OCI-M1 (cell line): ENCODE measurements around the gene MSRB3.
"Not testable (repeated sequence)": the region's sequence is repeated elsewhere in the genome, so short reads cannot be mapped to it uniquely, and the experiment has no call there.

ENCODE experiments used
- DNase-seq: peaks from one replicate; lab custom pipeline; 2025; lab: John Stamatoyannopoulos, UW

MSRB3 gene

DNA sequence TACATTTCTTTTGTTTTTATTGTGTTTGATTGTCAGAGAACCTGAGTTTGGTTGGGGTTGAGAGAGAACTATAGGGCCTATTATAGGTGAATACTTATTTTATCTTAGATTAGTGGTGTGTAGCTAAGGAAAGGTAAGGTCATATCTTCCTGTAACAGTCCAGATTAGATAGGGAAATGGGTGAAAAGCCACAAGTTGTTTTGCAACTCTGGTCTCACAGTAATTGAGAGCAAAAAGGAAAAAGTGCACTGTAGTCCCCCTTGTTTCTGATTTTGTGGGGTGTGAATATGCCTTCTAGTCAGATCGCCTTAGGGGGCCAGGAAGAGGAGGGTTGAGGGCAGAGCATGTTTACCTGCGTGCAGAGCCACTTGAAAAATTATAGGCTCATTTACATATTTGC lies 8.9 kb downstream of the MSRB3 start:
- DNase-seq: no peak

DNA sequence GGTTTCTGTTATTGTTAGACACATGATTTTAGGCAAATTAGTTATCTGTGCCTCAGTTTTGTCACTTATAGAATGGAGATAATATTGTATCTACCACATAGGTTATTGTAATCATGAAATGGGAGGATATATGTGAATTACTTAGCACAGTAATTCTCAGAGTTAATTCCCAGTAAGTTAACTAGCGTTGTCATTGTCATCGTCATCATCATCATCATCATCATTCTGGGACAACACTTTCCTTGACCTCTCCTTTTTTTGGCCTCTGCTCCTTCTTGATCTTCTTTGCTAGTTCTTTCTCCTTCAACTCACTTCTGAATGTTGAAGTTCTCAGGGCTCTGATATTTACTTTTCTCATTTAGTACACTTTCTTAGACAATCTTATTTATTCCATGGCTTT lies 13.8 kb downstream of the MSRB3 start:
- no peak for DNase-seq

DNA sequence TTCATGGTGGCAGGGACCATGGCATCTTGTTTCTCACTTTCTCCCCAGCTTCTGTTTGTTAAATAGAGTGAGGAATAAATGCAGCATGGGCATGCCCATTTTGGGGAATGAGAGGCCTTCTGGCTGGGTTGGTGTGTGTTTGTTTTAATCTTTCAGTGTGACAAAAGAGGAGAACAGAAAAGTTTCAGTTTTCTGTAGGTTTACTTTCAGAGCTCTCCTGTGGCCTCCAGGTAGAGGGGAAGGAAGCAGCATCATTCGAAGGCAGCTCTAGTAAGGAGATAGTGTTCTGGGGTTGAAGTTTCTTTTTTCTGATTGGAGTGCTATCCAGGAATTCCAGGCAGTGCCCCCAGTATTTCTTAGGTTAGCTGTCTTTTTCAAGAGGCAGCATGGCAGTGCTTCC lies 15.3 kb downstream of the MSRB3 start:
- no peak for DNase-seq

DNA sequence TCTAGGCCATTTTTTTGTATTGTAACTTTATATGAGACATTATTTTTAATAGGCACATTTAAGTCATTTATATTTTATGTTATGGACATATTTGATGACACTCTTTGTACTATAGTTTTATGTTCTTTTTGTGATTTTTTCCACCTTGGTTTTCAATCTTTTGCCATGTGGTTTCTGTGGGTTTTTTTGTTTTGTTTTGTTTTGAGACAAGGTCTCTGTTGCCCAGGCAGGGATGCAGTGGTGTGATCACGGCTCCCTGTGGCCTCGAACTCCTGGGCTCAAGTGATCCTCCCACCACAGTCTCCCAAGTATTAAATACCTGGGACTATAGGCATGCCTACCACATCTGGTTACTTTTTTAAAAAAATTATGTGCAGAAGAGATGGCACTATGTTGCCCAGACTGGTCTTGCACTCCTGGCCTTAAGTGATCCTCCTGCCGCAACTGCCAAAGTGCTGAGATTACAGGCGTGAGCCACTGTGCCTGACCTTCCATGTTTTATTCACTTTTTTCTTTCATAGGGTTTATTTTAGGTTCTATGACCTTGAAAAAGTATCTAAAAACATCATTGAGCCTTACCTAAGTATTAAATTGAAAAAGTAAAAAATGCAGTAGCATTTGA lies 16.3 kb downstream of the MSRB3 start:
- DNase-seq: no peak

DNA sequence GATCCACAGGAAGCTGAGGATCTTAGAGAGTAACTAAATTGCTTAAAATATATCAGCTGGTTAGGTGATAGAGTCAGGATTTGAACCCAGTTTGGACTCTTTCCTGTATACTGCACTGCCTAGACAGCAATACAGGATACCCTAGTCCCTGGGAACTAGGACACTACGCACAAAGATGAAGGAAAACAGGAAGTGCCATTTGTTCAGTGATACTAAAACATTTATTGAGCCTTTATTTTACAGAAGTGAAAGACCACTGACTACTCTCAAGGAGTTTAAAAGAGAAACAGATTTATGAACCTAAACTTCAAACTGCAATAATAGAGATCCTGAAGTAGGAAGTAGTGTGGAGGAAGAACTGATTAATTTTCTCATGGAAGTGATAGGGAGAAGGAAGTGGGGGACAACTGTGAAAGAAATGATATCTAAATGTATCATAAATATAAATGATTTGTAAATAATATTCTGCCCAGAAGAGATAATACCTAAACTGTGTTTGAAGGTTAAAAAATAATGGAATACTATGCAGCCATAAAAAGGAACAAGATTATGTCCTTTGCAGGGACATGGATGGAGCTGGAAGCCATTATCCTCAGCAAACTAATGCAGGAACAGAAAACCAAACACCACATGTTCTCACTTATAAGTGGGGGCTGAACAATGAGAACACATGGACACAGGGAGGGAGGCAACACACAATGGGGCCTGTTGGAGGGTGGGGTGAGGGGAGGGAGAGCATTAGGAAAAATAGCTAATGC lies 18.2 kb downstream of the MSRB3 start:
- no peak for DNase-seq

DNA sequence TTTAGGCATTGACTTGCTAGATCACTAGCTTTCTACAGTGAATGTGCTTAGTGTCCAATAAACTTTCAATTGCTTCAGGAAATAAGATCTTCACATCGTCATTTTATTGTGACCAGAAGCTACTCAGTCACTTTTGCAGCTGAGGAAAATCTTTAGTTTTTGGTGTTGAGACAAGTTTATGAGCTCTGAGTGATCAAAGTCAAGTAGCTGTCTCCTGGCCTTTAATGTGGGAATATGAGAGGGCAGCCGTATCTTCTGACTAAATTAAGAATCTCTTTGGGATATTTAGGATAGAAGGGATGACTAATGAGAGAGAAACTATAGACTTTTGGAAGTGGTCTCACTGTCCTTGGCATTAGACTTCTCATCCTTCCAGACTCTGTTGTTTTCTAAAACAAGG lies 21.6 kb downstream of the MSRB3 start:
- DNase-seq: no peak

DNA sequence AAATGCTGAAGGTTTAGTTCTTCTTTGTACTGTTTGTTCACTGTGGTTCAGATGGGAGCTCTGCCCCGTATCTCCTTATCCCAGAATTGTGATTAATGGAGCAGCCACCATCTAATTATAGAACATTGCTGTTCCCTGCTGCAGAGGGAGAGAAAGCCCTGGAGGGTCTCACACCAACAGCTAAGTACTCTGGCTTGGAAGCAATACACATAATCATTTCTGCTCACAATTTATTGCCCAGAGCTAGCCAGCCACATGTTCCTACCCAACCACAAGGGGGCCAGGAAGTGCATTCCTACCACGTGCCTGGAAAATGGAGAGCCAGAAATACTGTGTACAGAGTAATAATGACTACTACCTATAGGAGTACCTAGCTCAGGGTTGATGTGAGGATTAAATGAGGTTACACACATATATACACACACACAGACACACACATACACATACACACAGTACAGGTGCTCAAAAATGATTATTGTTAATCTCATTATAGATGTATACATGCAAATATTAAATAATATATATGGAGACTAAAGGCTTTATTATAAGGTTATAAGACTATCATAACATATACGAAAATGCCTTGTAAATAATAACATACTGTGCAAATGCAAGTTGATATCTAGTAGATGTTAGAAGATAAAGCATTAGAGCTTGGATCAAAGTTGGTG lies 22.3 kb downstream of the MSRB3 start:
- peak; percentile 33 for DNase-seq

DNA sequence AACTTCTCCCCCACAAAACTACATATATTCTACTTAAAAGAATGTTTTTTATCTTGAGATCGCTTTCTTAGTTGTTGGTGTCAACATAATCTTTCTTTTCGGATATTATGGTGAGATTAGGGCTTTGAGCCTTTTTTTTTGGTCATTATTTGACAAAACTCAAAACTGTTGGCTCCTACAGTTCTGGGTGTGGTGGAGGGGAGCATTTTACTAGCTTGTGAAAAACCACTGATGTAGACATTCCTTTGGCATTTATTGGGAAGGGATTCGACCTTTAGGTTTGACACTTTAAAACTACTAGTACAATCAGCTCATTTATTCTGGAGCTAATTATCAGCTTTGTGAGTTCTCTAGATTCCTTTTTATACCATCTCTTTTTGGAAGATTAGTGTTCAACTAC lies 24.4 kb downstream of the MSRB3 start:
- DNase-seq: no peak

DNA sequence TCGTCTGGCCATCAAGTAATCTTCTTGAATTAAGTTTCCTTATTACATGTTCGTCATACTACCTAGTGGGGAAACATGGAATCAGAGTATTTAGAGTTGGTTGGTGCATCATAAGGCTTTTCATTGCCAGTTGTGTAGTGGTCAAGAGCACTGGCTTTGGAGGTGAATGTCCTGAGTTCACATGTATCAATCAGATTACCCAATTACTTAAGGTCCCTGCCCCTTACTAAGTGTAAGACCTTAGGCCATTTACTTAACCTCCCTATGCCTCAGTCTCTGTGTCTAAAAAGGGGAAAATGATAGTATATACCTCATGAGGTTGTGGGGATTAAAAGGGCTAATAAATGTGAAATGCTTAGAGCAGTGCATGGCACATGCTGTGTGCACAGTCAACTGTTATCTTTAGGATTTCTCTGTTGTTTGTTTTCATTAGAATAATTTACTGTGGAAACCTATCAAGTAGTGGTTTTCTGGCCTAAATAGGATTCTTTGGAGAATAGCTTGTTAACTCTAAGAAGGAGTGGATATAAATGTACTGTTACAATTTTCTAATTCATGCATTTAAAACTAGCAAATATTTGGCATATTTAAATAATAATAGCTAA lies 27.0 kb downstream of the MSRB3 start:
- no peak for DNase-seq

DNA sequence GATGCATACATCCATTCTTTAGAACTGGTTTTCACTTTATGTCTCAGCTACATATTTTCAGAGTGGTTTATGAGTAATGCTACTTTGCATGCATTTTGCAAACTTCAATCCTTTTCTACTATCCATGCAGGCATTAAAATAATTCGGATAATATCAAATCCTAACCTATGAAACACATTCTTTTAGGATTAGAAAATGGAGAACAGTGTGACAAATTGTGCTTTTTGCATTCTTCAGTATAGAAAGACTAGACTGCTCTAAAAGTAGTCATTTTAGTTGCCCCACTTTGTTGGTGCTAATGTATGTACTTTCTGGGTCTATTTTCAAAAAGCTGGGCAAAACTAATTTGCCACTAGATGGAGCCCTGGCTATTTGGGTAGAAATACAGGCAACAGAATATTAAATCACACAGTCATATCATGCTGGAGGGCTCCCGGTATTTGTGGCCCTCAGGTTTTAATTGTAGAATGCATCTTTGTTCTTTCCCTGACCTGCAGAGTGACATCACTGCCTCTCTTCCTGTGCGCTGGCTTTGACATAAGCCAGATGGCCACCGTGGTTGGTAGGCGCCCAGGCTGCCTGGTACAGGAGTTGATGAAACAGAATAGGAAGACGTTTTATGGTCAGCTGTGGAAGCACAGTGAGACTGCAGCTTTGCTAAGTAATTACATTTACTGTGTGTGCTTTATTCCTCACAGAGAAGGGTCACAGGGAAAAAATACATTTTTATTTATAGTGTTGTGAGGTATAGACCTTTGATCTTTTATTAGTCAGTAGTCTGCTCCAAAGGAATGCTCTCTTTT lies 28.1 kb downstream of the MSRB3 start:
- peak; percentile 65 for DNase-seq

DNA sequence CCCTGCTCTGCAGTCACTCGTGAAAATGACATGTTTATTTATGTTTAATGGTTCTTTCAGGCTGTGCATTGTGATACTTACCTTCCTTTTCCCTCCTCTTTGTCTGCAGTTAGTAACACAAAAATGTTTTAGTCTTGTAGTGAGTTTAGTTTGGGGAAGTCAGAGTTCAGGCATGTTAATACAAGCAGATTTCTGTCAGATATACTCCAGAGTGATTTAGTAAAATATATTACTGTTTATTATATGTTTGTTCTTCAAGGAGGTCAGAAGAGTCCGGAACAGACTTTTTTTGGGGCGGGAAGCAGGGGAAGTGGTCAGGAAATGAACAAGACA lies 28.7 kb downstream of the MSRB3 start:
- no peak for DNase-seq

DNA sequence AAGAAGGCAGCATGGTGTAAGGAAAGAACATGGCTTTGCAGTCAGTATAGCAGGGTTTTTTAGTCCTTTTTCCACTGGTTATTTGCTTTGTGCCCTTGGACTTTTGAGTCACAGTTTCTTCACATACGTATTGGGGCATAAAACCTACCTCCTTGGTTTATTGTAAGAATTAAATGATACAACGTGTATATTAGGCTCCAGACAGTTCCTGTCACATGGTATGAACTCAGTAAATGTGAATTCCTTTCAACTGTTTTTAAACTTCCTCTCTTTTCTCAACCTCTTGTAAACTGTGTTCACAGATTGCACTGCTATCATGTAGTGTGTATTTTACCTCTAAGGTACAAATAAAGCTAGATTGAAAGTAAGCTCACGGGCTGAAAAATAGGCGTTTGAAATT lies 29.5 kb downstream of the MSRB3 start:
- DNase-seq: no peak

DNA sequence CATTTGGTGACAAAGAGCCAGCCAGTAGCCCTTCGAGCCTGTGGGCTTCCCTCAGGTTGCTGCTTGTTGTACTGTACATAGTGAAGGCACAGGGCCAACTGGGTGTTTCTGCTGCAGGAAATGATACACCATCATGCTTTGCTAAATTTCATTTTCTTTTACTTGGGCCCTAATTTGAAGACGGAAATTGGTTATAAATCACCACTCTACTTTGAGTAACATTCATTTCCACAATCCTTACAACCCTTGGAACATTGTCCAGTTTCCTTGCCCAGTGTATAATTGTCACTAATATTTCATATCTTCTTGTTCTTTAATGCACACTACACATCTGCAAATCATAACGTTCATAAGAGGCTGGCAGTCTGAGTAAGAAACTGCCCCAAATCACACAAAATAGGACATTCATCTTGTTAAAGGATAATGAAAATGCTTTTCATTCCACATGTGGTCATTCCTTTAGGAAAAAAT lies 30.2 kb downstream of the MSRB3 start:
- no peak for DNase-seq

DNA sequence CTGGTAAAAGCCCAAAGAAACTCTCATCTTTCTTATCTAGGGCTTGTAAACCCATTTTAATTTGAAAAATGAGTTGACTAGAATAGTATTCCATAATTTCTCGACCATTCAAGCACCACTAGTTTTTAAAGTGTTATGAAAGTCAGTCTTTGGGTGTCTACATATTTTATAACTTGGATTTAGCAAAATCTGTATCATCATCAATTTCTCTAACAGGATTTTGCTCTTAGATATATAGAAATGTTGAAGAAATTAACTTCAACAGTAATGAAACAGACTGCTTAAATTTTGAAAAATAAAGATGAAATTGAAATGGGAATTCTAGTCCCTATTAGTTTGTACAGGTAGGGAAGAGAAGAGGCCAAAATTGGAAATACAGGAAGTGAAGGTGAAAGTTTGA lies 32.8 kb downstream of the MSRB3 start:
- DNase-seq: no peak

DNA sequence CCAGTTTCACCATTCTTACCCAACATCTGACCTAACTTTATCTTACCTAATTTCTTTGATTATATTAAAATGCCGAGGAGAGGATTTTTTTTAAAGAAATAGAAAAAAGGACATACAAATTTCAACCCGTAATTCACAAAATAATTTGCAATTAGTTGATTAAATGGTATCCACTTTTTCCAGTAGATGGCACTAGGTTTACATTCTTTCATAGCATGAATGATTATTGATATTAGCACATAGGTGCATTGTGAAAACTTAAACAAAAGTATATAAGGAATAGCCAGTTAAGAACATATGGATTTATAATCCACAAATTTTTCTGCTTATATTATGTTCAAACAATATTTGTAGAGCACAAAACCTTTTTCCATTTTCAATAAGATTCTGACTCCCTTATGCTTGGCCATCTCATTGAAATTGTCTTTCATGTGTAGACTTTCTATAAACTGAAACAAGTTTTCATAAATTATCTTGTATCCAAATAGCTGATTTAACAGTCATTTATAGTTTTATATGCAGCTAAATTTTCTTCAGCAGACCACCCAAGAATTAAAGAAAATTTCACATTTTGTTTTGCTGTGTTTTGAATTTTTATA lies 35.3 kb downstream of the MSRB3 start:
- peak; percentile 57 for DNase-seq

DNA sequence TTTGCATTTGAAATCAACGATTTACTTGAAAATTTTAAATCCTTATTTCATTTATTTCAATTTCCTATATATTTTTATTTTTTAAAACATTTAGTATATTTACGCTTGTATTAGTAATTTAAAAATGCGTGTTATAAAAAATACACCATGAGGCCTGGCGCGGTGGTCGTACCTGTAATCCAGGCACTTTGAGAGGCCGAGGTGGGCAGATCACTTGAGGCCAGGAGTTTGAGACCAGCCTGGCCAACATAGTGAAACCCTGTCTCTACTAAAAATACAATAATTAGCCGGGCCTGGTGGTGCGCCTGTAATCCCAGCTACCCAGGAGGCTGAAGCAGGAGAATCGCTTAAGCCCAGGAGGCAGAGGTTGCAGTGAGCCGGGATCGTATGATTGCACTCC lies 36.8 kb downstream of the MSRB3 start:
- not testable (repeated sequence) for DNase-seq

DNA sequence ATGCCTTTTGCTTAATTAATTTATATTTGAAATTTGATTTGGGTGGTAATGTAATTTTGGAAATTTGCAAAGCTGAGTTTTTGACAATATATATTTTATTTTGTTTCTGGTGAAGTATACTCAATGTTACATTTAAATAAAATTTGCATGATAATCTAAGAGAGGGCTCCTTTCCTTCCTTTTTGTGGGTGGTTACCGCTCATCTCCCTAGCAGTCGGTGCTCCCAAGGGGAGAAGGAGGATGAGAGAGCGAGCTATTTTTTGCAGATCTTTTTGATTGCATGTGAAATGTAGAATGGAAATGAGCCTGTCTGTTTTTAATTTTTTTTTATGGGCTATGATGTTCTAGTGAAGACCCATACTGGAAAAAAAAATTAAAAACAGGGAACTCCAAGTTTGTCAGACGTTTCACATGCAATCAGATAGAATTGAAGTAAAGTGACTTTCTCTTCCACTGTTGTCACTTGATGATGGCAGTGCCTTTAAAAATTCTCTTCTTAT lies 39.8 kb downstream of the MSRB3 start:
- no peak for DNase-seq

DNA sequence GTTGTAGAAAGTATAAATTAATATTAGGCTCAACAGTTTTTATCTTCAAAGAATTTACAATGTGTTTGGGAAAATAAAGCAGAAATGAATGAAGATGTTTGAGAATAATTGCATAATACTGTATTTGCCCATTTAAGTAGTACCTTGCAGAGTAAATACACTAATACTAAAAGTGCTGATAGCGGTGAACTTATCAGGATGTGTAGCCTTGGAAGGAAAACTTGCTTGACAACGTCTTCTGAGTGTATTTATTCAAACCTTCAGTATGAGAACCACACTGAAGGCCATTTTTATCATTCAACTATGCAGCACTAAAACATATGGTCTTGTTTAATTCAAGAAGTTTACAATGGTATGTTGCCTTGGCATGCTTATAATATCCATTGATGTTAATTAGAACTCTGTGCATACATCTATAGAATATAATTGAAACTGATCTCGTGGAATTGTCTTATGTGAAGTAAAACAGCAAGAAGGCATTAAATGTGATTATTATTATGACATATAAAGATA lies 41.3 kb downstream of the MSRB3 start:
- DNase-seq: no peak

DNA sequence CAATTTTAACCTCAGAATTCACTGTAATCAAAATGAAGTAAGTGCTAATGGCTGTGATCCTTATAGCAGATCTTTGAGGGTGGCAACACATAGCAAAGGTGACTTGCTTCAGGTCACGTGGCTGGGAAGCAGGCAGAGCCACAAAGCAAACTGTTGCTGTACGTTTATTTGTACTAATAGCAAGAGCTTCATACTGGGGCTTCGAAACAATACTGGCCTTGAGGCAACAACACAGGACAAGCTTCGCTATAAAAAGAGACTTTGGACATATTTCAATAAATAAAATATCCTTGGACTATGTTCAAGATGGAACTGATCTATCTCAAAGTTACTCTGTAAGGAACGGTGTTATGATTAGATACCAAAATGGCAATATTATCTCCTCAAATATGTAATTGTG lies 44.6 kb downstream of the MSRB3 start:
- DNase-seq: no peak

DNA sequence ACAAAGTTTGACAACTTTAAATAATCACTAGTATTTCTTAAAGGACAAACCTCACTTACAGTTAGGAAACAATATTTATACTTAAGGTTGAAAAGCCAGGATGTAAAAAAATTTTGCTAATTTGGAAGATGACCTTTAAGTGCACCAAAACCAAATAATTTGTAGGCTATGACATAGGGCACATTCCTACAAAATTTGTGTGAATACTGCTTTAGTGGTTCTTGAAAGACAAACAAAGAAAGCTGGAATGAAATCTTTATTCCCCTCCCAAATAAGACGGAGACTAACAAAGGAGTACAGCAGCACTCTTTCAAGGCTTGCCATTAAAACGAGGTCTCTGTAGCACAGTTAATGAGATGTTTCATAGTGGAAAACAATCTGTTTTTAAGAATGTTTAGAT lies 45.6 kb downstream of the MSRB3 start:
- DNase-seq: no peak

DNA sequence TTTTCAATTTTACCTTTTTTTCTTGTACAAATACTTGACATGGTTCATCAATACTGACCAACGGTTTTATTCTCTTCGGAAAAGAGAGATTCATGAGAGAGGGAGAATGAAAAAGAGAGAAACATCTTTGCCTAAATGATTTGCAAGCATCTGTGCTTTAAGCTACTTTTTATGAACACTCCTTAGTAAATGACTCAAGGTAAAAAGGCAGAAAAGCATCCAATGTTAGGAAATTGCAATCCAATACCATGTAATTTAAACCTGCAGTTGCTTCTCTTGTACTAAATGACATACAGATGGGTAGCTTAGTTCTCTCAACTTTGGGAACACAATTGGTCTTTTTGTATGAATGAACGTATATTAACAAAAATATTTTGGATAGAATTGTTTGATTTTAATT lies 46.1 kb downstream of the MSRB3 start:
- DNase-seq: no peak
